Activated effector memory CD4-positive, alpha-beta T cell treated with anti-CD3 and anti-CD28 coated beads, Interleukin-2, amount 50 U/mL, for 16 hours (primary cell): ENCODE data around the gene SLC2A6.

Source experiments
- DNase-seq: peaks from one replicate; pipeline ENCODE4 v3.0.0-alpha.2; 2020

The SLC2A6 gene

DNA sequence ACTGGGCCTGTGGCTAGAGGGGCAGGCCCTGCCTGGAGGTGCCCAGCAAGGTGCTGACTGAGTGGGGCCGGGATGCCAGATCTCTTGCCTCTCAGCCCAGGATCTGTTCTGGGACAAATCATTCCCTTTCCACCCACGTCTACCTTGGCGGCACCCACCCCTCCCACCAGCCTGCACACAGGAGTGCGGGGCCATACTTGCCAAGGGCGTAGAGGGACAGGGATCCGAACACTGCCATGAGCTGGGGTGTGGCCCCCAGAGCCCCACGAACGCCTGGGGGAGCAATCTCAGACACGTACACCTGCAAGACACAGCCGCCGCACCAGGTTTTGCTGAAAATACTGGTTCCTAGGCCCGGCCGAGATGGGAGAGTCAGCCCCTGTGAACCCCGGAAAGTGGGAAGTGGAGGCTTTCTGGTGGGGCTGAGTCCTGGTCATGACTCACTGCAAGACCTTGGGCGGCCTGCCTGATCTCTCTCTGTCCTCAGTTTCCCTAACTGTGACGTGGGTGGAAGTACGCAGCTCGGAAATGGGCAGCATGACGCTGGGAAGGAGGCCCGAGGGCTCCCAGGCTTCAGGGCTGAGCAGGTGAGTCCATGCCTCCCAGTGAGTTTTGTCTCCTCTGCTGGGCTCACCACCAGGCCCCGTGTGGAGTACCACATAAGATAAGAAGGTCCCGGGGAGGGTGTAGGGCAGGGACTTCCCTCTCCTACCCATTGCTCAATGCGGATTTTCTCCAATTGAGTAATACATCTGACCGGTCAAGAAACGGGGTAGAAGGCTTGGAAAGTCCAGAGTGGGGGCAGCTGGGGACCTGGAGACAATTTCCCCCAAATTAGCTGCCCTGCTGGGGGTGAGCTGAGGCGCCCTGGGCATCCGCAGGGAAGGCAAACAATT, 2.6 kb downstream of the SLC2A6 start:
- no peak for DNase-seq

DNA sequence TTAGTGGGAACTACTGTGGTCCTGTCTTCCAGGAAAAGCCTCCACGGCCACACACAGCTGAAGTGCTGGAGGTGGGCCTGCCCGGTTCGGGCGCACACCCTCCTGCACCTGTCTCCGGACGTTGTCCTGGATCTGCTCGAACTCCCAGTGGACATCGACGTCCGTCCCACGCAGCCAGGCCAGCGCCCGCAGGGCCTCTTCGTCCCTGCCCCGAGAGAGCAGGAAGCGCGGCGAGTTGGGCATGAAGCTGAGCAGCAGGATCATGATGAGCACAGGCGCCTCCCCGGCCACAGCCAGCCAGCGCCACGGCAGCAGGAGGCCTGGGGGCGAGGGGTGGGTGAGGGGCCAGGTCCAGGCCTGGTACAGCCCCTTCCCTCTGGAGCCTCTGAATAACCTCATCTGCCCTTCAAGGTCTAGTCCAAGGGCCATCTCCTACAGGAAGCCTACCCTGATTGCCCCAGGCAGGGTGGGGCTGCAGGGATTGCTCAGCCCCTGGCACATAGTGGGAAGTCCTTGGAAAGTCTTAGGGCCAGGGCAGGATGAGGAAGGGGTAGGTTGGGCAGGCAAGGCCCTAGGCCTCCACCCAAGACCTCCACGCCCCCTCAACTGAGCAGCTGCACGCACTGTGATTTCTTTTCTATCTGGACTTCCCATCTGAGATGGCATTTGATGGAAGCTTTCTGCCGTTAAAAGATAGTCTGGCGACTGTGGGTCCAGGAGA, 3.4 kb downstream of the SLC2A6 start:
- DNase-seq, result no peak

DNA sequence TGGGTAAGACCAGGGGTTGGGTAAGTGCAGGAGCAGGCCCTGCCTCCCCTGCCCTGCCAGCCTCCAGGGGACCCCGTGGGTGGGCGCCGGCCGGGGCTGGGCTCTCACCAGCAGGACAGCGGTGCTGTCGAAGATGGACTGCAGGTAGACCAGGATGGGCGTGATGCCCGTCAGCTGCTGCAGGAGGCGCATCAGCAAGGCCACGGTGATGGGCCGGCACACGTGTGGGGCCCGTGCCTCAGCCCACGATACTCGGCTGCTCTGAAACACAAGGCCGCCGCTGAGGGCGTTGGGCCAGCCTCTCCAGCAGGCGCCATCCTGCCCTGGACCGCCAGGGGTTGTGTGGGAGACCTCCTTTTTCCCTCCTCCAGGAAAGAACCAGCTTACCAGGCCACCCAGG, 4.0 kb downstream of the SLC2A6 start:
- DNase-seq, result no peak

DNA sequence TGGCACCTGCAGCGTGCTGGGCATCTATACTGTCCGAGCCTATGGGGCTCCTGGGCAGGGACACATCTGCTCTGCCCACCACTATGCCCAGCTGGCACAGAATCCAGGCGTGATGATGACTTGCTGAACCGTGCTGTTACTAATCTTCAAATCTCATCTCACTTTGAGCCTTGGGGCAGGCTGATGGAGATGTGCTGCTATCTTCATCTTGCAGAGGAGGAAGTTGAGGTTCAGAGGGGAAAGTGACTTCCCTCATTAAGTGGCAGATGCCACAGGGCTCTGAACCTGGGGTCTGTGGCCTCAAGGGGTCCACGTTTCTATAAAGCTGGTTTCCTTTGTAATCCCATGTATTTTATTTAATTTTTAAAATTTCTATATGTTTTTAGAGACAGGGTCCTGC, 4.7 kb downstream of the SLC2A6 start:
- no peak for DNase-seq

DNA sequence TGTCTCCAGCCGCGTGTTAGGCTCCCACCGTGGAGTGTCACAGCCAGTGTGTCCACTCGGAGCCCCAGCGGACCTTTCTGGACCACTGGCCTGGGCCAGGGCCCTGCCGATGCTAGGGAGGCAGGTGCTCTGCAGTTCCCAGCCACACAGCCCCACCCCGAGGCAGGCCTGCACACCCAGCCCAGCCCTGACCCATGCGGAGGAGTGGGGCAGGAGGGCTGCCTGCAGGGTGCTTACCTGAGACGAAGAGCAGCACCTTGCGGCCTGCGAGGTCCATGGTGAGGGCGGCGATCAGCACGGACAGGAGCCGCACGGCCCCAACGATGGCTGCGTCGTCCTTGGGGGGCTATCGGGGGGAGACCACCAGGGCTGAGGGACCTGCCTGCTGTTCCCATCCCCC, 5.2 kb downstream of the SLC2A6 start:
- no peak for DNase-seq

DNA sequence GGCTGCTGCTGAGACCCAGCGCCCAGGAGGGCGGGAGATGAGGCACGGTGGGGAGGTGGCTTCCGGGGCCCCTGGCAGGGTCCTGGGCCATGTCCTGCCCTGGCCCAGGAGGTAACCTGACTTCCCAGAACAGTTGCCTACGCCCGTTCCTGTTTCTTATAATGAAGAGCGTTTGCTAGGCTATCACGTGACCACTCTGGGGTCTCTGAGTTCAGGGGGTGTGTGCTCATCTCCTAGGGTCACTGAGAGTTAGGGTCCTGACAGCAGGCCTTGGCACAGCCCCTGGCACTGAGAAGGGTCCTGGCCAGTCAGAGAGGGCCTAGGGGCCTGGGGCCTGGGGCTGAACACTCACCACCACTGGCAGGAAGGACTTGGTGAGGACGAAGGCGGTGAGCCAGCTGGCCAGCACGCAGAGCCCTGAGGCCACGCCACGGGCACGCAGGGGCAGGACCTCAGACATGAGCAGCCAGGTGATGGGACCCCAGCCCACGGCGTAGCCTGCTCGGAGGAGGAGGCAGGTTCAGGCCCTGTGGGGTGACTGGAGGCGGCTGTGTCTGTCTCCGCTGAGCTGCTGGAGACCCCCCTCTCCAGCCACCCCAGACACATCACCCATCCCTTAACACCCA, 6.0 kb downstream of the SLC2A6 start:
- DNase-seq, result no peak

DNA sequence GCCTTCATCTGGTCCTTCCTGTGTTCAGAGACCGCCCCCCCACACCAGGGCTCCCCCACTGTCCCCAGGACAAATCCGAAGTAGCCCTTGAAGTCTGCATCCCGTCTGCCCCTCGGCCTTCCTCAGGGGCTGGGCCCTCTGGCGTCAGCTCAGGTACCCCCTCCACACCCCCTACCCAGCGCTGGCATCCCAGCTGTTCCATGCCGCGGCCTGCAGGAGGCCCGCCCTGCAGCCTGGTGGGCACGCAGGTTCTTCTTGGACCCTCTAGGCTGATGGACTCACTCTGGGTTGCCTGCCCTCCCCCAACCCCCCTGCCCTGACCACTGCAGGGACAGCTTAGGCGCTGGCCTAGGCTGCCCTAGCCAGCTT, 6.6 kb downstream of the SLC2A6 start:
- DNase-seq, result no peak

DNA sequence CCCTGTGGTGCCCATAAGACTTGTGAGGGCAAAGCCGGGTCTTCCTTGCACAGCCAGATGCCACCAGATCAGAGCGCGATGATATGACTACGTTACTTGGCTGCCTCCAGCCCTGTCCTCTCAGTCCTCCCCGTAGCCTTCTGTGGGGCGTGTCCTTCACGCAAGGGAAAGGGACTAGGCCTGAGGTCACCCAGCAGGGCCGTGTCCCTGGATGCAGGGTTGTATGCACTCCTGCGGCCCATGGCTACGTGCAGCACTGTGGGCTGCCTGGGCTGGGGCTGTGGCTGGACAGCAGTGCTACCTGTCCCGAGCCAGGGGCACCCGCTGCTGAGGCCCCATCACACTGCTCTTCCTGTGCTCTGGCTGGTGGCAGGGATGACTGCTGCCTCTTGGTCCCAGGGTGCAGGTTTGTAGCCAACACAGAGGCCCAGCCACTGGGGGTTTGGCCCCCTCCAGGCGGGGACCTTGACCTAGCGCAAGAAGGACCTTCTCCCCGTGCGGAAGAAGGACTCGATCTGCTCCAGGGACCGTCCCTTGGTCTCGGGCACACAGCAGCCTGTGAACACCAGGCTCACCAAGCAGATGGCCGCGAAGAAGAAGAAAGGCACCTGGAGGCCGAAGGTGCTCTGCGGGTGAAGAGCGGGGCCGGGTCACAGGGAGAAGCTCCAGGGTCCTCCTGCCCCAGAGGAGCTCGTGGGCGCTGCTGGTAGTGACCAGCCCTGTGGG, 7.2 kb downstream of the SLC2A6 start:
- no peak for DNase-seq

DNA sequence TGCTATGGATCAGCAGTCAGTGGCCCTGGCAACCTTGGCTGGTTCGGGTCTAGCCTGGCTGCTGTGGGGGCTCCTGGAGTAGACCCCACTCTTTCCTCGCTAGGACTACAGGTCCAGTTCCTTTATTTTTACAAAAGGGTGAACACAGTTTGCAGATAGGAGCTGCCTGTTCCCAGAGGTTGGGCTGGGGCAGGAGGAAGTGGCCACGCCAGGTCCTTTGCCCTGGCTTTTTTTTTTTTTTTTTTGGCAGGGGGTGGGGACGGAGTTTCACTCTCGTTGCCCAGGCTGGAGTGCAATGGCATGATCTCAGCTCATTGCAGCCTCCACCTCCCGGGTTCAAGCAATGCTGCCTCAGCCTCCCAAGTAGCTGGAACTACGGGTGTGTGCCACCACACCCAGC, 7.9 kb downstream of the SLC2A6 start:
- no peak for DNase-seq

DNA sequence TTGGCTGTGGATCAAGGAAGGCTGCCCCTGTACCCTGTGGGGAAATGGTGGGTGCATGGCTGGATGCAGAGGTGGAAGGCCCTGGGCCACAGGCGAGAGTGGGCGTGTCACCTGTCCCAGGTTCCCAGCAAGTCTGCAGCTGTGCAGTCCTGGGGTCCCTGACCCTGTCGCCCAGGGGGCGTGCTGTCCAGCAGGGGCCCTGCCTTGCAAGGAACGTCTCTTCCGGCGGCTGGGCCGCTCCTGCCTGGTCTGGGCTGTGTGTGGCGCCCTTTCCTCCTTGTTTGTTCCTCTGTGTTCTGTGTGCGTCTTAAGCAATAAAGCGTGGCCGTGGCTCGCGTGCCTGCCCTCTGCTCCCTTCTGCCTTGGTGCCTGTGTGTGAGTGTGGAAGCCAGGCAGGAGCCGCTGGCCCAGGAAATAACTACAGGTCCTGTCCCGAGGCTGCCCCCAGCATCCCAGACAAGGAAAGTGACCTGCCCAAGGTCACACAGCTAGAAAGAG, 8.4 kb downstream of the SLC2A6 start:
- DNase-seq, result no peak

DNA sequence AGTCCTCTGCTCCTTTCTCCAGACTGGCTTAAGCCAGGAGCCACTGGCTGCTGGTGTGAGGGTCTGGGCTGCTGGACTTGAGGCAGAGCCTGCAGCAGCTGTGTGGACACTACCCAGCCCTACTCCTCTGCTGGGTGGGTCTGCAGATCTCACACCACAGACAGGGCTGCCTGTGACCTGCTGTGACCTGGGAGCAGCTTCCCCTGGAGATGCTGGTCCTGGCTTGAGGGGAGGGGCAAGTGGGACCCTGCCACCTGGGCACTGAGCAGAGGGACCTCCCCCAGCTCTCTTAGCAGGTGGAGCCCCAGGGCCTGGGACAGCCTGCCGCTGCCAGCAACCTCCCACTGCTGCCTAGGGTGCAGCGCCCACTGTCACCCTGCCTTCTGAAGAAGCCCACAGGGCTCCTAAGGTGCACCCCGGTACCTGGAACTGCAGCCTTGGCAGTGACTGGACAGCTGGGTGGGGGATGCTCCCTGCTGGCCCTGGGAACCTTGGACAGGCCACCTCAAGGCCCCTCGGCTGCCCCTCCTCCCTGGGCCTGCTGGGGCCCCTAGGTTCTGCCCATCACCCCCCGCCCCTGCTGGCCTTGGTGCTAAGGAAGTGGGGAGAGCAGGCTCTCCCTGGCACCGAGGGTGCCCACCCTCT, 10.0 kb downstream of the SLC2A6 start:
- no peak for DNase-seq

DNA sequence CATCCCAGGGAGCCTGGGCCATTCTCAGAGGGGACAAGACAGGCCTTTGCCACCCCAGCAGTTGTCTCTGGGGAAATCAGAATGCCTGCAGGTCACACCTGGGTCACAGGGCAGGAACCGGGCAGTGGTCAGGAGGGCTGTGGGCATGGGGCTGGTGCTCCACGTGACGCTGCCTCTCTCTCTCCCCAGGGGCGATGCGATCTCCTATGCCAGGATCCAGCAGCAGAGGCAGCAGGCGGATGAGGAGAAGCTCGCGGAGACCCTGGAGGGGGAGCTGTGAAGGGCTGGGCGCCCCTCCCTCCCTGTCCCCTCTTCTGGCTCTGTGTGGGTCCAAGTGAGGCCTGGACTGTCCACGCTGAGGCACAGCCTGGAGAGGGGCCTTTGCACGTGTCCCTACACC, 10.5 kb downstream of the SLC2A6 start:
- DNase-seq, result no peak

DNA sequence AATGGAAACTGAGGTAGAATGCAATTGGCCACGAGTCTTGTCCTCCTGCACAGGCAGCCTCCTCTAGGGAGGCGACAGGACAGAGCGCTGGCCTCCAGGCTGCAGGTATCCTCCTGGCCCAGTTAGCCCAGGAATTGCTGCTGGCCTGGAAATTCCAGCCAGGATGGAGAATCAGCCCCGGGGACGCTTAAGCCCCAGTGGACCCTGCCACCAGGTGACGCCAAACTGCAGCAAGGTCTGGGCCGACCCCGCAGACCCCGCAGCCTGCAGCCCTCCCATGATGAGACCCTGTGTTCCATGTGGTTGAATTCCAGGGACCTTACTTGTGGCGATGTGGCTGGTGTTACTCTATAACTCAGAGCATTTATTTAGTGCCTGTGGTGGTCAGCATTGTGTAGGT, 11.8 kb downstream of the SLC2A6 start:
- no peak for DNase-seq

DNA sequence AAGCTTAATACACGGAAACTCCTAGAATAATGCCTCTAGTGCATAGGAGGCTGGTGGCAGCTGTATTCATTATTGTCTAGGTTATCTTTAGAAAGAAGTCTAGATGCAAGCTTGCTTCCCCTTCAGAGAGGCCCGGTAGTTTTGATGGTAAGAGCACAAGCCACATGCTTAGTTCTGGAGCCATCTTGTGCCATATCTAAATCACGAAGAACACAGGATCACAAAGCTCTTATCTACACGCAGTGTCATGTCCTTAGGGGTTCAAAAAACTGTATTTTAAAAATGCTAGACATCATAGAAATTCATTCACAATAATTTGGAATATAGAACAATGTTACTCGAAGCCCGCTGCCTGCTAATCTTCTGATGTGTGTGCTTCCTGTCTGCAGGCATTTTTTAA, 12.9 kb downstream of the SLC2A6 start:
- no peak for DNase-seq

DNA sequence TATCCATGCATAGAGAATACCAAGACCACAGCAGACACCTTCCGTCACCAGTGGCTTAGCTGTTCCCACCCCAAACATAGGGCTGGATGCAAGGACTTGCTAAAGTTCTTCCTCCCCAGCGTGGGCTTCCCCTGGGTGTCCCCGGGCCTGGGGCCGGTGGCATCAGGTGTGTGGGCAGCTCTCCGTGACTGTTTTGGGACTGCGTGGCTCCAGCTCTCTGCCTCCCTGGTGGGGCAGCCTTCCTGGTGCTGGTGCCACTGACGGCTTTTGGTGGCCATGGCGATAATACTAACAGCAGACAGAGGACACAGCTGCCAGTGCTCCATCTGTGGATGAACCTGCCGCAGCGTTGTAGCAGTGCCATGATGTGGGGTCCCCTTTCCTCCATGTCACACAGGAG, 14.3 kb downstream of the SLC2A6 start:
- no peak for DNase-seq

DNA sequence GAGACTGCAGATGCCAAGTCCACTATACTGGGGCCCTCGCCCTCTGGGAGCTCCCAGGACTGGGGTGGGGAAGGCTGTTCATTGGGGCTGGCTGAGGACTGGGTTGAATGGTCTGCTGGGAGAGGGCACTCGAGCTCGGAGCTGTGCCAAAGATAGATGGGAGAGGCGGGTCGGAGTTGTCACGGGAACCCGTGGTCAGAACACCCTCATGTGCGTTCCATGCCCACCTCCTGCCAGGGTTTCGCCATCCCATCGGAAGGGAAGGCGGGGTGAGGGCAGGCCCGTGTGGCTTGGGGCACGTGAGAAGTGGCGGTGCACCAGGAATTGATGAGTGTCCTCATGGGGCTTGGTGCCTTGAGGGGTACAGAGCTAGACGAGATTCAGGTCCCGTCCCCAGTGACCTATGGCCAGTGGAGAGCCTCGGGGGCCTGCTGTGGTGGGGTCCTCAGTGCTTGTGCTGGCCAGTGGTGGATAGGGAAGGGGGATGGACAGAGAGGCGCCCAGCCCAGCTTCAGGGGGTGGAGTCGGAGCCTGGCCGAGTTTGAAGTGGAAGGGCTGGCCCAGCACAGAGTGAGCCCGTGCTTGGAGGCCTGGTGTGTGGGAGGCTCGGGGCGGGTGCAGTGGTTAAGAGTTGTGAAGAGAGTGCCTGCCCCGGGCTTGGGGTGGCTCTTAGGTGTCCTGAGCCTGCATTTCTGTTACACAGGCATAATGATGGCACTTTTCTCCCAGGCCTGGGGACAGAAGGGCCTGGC, 14.9 kb downstream of the SLC2A6 start:
- DNase-seq, result no peak

DNA sequence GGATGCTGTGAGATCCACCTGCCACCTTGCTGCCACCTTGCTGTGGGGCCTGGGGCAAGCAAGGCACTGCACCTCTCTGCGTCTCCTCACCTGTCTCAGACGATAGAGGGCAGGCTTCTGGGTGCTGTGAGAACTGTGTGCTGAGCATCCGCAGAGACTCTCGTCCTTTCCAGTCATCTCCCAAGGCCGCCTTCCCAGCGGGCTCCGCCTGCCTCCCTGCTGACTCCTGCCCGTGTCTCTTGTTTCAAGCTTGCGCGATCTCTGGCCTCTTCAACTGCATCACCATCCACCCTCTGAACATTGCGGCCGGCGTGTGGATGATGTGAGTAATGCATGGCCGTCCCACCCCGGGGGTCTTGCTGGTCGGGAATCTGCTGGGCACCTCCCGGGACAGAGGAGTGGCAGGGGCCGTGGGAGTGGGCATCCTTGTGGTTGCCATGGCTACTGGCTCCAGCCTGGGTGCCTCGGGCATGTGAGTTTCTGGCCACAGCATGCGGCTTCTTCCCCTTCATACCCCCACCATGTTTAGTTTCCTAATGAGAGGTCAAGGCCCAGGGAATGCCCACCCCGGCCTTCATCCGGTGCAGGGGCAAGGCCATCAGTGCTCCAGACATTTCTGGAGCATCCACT, 15.6 kb downstream of the SLC2A6 start:
- no peak for DNase-seq

DNA sequence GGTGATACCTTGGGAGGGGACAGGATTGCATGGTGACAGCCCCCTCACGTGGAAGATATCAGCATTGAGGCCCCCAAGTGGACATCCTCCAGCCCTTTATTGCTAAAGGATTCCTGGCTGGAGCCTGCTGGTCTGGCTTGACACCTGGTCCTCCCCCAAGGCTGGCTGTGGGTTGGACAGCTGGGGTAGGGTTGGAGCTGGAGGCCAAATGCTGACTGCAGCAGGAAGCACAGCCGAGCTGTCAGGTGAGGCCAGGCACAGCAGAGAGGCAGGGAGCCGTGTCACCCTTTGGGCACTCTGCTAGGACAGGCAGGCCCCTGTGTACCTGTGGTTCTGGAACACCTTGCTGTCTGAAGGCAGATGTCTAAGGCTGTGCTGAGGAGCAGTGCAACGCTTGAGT, 16.9 kb downstream of the SLC2A6 start:
- DNase-seq, result no peak

DNA sequence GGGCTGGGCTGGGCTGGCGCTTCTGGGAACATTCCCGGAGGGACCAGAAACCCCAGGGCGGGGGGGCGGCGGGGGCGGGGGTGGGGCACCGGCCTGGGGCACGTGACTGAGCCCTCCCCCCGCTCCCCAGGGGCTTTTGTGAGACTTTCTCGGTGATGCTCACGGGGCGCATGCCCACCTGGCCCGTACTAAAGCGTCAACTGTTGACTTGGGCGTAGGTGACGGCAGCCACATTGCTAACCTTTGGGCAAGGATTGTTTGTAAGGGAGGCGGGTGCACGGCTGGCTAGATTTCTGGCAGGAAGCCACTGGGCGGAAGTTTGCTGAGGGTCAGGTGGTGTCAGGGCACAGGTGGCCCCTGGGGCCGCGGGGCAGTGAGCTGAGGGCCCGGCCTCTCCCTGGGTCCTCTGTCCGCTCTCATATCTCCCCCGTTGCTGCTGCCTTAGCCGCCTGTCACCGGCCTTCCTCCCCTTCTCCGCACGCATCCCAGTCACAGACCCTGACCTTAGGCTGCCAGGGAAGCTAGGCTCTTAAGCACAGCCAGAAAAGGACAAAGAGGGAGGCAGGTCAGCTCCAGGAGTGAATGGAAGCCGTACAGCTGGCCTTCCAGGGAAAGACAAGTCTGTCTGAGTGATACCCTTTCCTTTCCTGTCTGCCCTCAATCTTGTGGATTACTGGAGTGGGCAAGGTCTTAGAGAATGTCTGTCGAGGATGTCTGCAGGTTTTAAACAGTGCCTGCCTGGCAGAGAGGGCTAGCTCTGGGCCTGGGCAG, 18.3 kb downstream of the SLC2A6 start:
- DNase-seq, result peak; percentile 76
